Osteoblast (primary cell): ENCODE data around the gene CD48. TPM values are rescaled to one million over a fixed set of nuclear protein-coding genes. Genes with fewer than 3 reads are reported as not detected.
A peak's percentile ranks its signal among the peaks of the same experiment; 100 is the strongest.
"Not testable (repeated sequence)": the region's sequence is repeated elsewhere in the genome, so short reads cannot be mapped to it uniquely, and the experiment has no call there.

Experiments used
- DNase-seq: peaks from one replicate; pipeline ENCODE4 v3.0.0; 2011; ENCODE audit warnings: low spot score, mixed read lengths; ENCODE audit not compliant: insufficient read length; ENCODE audit errors: missing footprints
- H2AFZ ChIP-seq: 2 replicates; pipeline ENCODE4 v1.6.0; 2011; ENCODE audit warnings: mild to moderate bottlenecking, low read length
- H3K27ac ChIP-seq: 2 replicates; pipeline ENCODE4 v1.5.1; 2011; ENCODE audit warnings: mild to moderate bottlenecking, low read depth, low read length, moderate library complexity
- H3K27me3 ChIP-seq: 2 replicates; pipeline ENCODE4 v1.6.0; 2012; ENCODE audit warnings: mild to moderate bottlenecking, control low read depth, inconsistent platforms, low read length, moderate library complexity; ENCODE audit not compliant: insufficient read depth
- H3K36me3 ChIP-seq: 2 replicates; pipeline ENCODE4 v1.5.1; 2011; ENCODE audit warnings: mild to moderate bottlenecking, low read length, control low read depth, moderate library complexity; ENCODE audit not compliant: insufficient read depth
- H3K4me1 ChIP-seq: 2 replicates; pipeline ENCODE4 v1.5.1; 2011; ENCODE audit warnings: mild to moderate bottlenecking, low read length, control low read depth, moderate library complexity; ENCODE audit not compliant: insufficient read depth
- H3K4me2 ChIP-seq: 2 replicates; pipeline ENCODE4 v1.6.0; 2011; ENCODE audit warnings: mild to moderate bottlenecking, low read length; ENCODE audit not compliant: insufficient read depth
- H3K4me3 ChIP-seq: fragments of 200-600 bp; sonication (generic); 3 replicates; pipeline ENCODE4 v1.5.1; 2012; ENCODE audit warnings: mild to moderate bottlenecking, low read length, inconsistent platforms; ENCODE audit not compliant: insufficient read depth
- H3K79me2 ChIP-seq: 2 replicates; pipeline ENCODE4 v1.6.0; 2012; ENCODE audit warnings: mild to moderate bottlenecking, low read length, control low read depth, inconsistent platforms; ENCODE audit not compliant: insufficient read depth
- H3K9me3 ChIP-seq: 2 replicates; pipeline ENCODE4 v1.5.1; 2011; ENCODE audit warnings: low read depth, low read length, control low read depth
- H4K20me1 ChIP-seq: 2 replicates; pipeline ENCODE4 v1.6.0; 2012; ENCODE audit warnings: mild to moderate bottlenecking, low read length, control low read depth; ENCODE audit not compliant: insufficient read depth
- CTCF ChIP-seq: IDR thresholded peaks from 2 replicates; pipeline ENCODE4 v1.5.1; 2011; ENCODE audit warnings: mild to moderate bottlenecking, low read depth, low read length, moderate library complexity; ENCODE audit errors: extremely low read depth
- total RNA-seq: library from RNA; depleted of rRNA; stranded (reverse); fragments of >200 nt; gene quantifications from 2 replicates; pipeline ENCODE4 v1.2.3, GENCODE V29; 2012

Gene CD48
- total RNA-seq, 1 donor, result under 0.01 TPM

- Histone ChIP-seq H3K9me3 (no peaks in the 10 kb centered on the region), H3K27ac (no peak overlapping the region), H3K4me3 (no peak overlapping the region), H3K27me3 (peaks cover 2% of the 10 kb centered on the region), H3K4me2 (no peak overlapping the region), H2AFZ (no peak overlapping the region), H3K4me1 (no peaks in the 10 kb centered on the region), H3K36me3 (no peaks in the 10 kb centered on the region), H4K20me1 (no peaks in the 10 kb centered on the region), H3K79me2 (no peaks in the 10 kb centered on the region)
- DNase-seq, result no peak
- no peak for TF ChIP-seq CTCF
Measured at GRCh38 chr1:160707236-160708064, 4.2 kb downstream of the CD48 start.

- Histone ChIP-seq H3K9me3 (no peaks in the 10 kb centered on the region), H2AFZ (no peak overlapping the region), H3K4me3 (no peak overlapping the region), H4K20me1 (no peaks in the 10 kb centered on the region), H3K27ac (no peak overlapping the region), H3K79me2 (no peaks in the 10 kb centered on the region), H3K36me3 (no peaks in the 10 kb centered on the region), H3K4me1 (no peaks in the 10 kb centered on the region), H3K27me3 (peaks cover 2% of the 10 kb centered on the region), H3K4me2 (no peak overlapping the region)
- peak; percentile 15 for DNase-seq
- TF ChIP-seq CTCF, result no peak
Measured at GRCh38 chr1:160706526-160707235, 4.9 kb downstream of the CD48 start.

- no peaks in the 10 kb centered on the region for H3K4me1 ChIP-seq
- no peaks in the 10 kb centered on the region for H3K79me2 ChIP-seq
- H3K4me2 ChIP-seq, result no peak overlapping the region
- H3K27me3 ChIP-seq, result no peaks in the 10 kb centered on the region
- H3K36me3 ChIP-seq, result no peaks in the 10 kb centered on the region
- no peak for TF ChIP-seq CTCF
- no peaks in the 10 kb centered on the region for H3K9me3 ChIP-seq
- no peaks in the 10 kb centered on the region for H4K20me1 ChIP-seq
- no peak overlapping the region for H2AFZ ChIP-seq
- H3K27ac ChIP-seq, result no peak overlapping the region
- no peak overlapping the region for H3K4me3 ChIP-seq
- DNase-seq, result no peak
Measured at GRCh38 chr1:160705742-160706141, 5.9 kb downstream of the CD48 start.

- not testable (repeated sequence) for H2AFZ ChIP-seq, H3K27me3 ChIP-seq, H3K9me3 ChIP-seq, H3K27ac ChIP-seq, H3K4me1 ChIP-seq, H3K36me3 ChIP-seq, H4K20me1 ChIP-seq, H3K4me2 ChIP-seq, DNase-seq, H3K79me2 ChIP-seq, H3K4me3 ChIP-seq
Measured at GRCh38 chr1:160705212-160705621, 6.4 kb downstream of the CD48 start.
